Neutrophil (primary cell): ENCODE data around the gene NEMP2.
"Not testable (repeated sequence)": the region's sequence is repeated elsewhere in the genome, so short reads cannot be mapped to it uniquely, and the experiment has no call there.

Experiments
- H3K27ac ChIP-seq: fragments of 200-600 bp; sonication (generic); 2 replicates; pipeline ENCODE4 v1.5.1; 2016; ENCODE audit warnings: mild to moderate bottlenecking, moderate library complexity
- H3K27me3 ChIP-seq: fragments of 200-600 bp; sonication (generic); 2 replicates; pipeline ENCODE4 v1.6.0; 2016; ENCODE audit warnings: mild to moderate bottlenecking
- H3K36me3 ChIP-seq: fragments of 200-600 bp; sonication (generic); 2 replicates; pipeline ENCODE4 v1.5.1; 2017
- H3K4me1 ChIP-seq, 2 experiments: fragments of 200-600 bp in 1 of 2; sonication (generic) in 1 of 2; 1 replicate in 1 of 2; 2 replicates in 1 of 2; pipeline versions ENCODE4 v1.5.1 to v1.6.1; 2013 to 2016; ENCODE audit warnings: low read depth in 1 of 2, low read length in 1 of 2, mild to moderate bottlenecking in 1 of 2, moderate library complexity in 1 of 2; ENCODE audit not compliant: control insufficient read depth in 1 of 2, insufficient read depth in 1 of 2
- H3K4me3 ChIP-seq, 2 experiments: fragments of 200-600 bp in 1 of 2; sonication (generic) in 1 of 2; 1 replicate in 1 of 2; 2 replicates in 1 of 2; pipeline ENCODE4 v1.5.1; 2013 to 2016; ENCODE audit warnings: low read depth in 1 of 2, low read length in 1 of 2, mild to moderate bottlenecking in 1 of 2, moderate library complexity in 1 of 2
- H3K9me3 ChIP-seq: fragments of 200-600 bp; sonication (generic); 2 replicates; pipeline ENCODE4 v1.5.1; 2016
- TF ChIP-seq, protein P1 (sequence below): fragments of 200-600 bp; sonication (generic); IDR thresholded peaks from 2 replicates; pipeline ENCODE4 v1.5.1; 2016; ENCODE audit warnings: antibody characterized with exemption

Gene NEMP2

DNA sequence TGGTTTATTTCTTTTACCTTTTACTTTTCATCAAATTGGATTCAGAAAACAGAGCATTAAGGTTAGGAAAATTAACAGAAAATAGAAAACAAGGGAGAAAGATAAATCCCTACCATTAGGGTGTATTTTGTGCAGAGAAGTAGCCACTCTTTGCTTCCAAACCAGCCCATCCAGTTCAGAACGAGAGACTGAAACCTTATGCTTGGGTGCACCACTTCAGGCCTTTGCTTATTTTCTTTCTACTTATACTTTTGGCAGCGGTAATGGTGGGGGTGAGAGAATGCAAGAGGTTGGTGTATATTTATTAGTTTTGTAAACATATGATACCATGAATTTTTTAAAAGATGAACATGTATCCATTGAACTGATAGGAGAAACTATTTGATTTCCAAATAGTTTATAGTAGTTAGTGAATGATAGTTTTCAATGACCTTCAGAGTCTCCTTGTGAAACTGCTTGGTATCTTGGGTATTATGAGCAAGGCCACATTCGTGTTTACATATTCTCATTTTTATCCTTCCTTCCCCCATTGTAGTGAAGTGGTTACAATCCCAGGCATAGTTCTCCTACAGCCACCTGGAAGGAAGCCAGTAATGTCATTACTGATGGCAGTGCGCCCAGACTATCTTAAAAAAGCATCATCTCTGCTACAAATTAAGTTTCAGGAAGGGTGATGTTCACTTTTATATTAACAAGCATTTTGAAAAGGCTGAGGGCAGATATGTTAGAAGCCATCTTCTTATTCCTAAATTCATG lies 65.5 kb downstream of the NEMP2 start:
- Histone ChIP-seq H3K27me3 (no peaks in the 10 kb centered on the region), H3K36me3 (no peaks in the 10 kb centered on the region), H3K4me1 (no peaks in the 10 kb centered on the region), H3K4me3 (no peak overlapping the region), H3K27ac (no peak overlapping the region), H3K9me3 (no peaks in the 10 kb centered on the region)
- TF ChIP-seq, protein P1, sequence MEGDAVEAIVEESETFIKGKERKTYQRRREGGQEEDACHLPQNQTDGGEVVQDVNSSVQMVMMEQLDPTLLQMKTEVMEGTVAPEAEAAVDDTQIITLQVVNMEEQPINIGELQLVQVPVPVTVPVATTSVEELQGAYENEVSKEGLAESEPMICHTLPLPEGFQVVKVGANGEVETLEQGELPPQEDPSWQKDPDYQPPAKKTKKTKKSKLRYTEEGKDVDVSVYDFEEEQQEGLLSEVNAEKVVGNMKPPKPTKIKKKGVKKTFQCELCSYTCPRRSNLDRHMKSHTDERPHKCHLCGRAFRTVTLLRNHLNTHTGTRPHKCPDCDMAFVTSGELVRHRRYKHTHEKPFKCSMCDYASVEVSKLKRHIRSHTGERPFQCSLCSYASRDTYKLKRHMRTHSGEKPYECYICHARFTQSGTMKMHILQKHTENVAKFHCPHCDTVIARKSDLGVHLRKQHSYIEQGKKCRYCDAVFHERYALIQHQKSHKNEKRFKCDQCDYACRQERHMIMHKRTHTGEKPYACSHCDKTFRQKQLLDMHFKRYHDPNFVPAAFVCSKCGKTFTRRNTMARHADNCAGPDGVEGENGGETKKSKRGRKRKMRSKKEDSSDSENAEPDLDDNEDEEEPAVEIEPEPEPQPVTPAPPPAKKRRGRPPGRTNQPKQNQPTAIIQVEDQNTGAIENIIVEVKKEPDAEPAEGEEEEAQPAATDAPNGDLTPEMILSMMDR = no peak

- not testable (repeated sequence) for H3K36me3 ChIP-seq, H3K27me3 ChIP-seq, H3K4me1 ChIP-seq, H3K27ac ChIP-seq, H3K9me3 ChIP-seq, H3K4me3 ChIP-seq
Observed at GRCh38 chr2:190468354-190468753, 66.2 kb downstream of the NEMP2 start.

DNA sequence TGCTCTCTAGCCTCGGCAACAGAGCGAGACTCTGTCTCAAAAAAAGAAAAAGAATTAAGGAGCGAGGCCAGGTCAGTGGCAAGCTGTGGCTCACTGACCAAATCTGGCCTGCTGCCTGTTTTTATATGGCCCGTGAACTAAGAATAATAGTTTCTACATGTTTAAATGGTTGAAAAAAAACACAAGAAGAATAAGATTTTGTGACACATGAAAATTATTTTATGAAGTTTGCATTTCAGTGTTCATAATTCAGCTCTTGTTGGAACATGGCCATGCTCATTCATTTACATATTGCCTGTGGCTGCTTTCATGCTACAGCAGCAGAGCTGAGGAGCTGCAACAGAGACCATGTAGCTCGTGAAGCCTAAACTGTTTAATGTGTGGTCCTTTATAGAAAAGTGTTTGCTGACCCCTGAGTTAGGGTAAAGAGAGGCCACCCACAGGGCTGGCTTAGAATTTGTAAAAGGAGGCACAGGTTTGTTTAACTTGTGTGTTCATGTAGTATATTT lies 66.9 kb downstream of the NEMP2 start:
- Histone ChIP-seq H3K9me3 (no peaks in the 10 kb centered on the region), H3K4me1 (no peaks in the 10 kb centered on the region), H3K27me3 (no peaks in the 10 kb centered on the region), H3K36me3 (no peaks in the 10 kb centered on the region), H3K27ac (no peak overlapping the region), H3K4me3 (no peak overlapping the region)
- TF ChIP-seq, protein P1 = no peak

DNA sequence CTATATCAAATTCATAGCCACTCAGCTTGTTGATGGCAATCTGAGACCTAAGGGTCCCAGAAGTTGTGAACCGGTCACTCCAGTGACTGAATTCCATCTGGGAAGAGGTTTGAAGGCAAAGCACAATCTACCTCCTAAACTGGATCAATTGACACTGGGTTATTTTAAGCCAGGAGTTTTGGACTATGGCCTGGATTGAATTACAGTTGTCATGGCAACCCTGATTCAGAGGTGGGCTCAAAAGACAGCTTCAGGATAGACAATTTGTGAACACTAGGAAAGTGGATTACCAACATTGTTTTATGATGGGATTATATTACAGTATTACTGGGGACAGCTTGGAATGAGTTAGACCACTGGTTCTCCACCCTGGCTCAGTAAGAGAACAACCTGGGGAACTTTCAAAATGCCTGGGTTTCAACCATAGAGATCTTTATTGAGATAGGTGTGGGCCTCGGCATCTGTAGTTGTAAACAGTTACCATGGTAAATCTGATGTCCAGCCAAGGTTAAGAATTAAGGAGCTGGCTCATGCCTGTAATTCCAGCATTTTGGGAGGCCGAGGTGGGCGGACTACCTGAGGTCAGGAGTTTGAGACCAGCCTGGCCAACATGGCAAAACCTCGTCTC lies 67.6 kb downstream of the NEMP2 start:
- Histone ChIP-seq H3K27me3 (no peaks in the 10 kb centered on the region), H3K9me3 (no peaks in the 10 kb centered on the region), H3K36me3 (no peaks in the 10 kb centered on the region), H3K4me3 (no peak overlapping the region), H3K4me1 (no peaks in the 10 kb centered on the region), H3K27ac (no peak overlapping the region)
- TF ChIP-seq, protein P1 = no peak

DNA sequence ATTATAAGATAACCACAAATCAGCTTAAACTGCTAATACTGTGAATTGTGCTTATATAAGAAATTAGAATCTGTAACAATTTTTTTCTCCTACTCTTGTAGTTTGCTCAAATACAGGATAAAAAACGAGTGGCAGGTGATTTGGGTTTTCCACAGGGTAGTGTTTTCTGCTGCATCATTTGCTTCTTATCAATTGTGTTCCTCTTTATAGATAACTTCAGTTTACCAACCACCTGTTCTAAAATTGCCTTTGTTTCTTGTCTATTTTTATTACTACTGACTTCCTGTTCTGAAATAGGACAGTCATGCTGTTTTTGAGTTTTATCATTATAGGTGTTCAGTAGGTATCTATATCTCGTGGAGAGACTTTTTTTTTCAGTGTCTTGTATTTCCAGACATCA lies 69.5 kb downstream of the NEMP2 start:
- H3K36me3 ChIP-seq = no peaks in the 10 kb centered on the region
- H3K4me1 ChIP-seq = no peaks in the 10 kb centered on the region
- no peak overlapping the region for H3K4me3 ChIP-seq
- no peaks in the 10 kb centered on the region for H3K27me3 ChIP-seq
- TF ChIP-seq, protein P1 = no peak
- no peak overlapping the region for H3K27ac ChIP-seq
- no peaks in the 10 kb centered on the region for H3K9me3 ChIP-seq

DNA sequence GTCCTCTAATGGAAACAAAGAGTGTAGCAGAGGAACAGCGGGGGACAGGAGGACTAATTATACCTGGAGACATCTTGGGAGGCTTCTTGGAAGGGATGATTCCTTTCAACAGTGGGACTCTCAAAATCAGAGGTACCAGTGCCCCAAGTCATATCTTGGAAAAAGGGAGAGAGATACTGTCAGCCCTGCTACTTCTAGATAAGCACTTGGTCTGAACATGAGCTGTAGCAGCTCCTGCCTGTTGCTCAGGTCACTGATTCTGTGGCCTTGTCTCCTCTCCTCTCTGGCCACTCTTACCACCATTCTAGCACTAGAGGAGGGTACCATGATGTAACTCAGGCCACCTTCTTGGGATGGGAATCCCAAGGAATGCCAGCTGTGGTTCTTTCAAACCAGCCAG lies 71.9 kb downstream of the NEMP2 start:
- H3K27me3 ChIP-seq = no peaks in the 10 kb centered on the region
- H3K4me1 ChIP-seq = no peaks in the 10 kb centered on the region
- no peak overlapping the region for H3K4me3 ChIP-seq

More for the DNA sequence above, 71.9 kb downstream of the NEMP2 start:
- H3K9me3 ChIP-seq = no peaks in the 10 kb centered on the region
- H3K27ac ChIP-seq = no peak overlapping the region
- no peaks in the 10 kb centered on the region for H3K36me3 ChIP-seq
- TF ChIP-seq, protein P1 = no peak
